ENCODE results near the gene MAD1L1.

MAD1L1 gene

DNA sequence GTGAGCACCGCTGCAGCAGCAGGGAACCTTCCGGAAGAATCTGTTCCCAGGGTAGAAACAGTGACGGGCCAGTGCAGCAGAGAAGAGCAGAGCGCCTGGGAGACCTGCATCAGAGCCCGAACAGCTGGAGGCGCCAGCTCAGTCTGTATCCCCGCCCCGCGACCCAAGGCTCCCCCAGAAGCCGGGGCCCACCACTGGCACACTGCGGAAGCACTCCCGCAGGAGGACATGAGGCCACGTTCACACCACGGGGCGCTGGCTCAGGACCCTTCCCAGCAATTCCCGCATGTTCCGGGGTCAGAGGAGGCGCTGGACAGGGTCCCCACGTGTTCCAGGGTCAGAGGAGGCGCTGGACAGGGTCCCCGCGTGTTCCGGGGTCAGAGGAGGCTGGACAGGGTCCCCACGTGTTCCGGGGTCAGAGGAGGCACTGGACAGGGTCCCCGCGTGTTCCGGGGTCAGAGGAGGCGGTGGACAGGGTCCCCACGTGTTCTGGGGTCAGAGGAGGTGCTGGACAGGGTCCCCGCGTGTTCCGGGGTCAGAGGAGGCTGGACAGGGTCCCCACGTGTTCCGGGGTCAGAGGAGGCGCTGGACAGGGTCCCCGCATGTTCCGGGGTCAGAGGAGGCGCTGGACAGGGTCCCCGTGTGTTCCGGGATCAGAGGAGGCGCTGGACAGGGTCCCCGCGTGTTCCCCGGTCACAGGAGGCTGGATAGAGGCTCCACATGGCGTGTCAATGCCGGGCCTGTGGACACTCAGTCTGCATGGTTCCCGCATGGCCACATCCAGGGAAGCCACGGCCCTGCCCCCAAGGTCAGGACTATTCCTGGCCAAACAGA lies 117.6 kb downstream of the MAD1L1 start:
- no peak for DNase-seq (ENCODE audit: low spot score)
- peak overlapping the region; percentile 65 for H3K27ac ChIP-seq
- CTCF ChIA-PET: no interaction called here
- TF ChIP-seq, protein P1, sequence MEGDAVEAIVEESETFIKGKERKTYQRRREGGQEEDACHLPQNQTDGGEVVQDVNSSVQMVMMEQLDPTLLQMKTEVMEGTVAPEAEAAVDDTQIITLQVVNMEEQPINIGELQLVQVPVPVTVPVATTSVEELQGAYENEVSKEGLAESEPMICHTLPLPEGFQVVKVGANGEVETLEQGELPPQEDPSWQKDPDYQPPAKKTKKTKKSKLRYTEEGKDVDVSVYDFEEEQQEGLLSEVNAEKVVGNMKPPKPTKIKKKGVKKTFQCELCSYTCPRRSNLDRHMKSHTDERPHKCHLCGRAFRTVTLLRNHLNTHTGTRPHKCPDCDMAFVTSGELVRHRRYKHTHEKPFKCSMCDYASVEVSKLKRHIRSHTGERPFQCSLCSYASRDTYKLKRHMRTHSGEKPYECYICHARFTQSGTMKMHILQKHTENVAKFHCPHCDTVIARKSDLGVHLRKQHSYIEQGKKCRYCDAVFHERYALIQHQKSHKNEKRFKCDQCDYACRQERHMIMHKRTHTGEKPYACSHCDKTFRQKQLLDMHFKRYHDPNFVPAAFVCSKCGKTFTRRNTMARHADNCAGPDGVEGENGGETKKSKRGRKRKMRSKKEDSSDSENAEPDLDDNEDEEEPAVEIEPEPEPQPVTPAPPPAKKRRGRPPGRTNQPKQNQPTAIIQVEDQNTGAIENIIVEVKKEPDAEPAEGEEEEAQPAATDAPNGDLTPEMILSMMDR (conservative IDR thresholded peaks at IDR 0.05; ENCODE audit: low read depth): no peak
- POLR2A ChIA-PET (ENCODE audit: low non-redundant PET): no interaction called here

DNA sequence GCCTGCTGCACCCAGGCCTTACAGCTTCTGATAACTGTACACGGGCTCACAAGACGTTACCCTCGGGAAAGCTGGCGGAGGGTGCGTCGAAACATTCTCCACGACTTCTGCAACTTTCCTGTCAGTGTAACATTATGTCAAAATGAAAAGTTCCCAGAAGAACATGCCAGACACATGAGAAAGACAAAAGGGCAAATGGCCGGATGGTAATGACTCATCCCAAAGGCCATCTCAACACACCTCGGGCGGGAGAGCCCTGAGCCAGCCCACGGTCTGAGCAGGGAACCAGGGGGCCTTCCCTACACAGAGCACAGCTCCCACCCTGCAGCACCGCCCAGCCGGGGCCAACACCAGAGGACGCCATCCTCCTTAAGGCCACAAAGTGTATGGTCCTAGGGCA lies 118.7 kb downstream of the MAD1L1 start:
- POLR2A ChIA-PET (ENCODE audit: low non-redundant PET): no interaction called here
- CTCF ChIA-PET: no interaction called here
- peak; percentile 74 for DNase-seq (ENCODE audit: low spot score)
- H3K27ac ChIP-seq: peak overlapping the region; percentile 41
- TF ChIP-seq, protein P1 (conservative IDR thresholded peaks at IDR 0.05; ENCODE audit: low read depth): no peak

DNA sequence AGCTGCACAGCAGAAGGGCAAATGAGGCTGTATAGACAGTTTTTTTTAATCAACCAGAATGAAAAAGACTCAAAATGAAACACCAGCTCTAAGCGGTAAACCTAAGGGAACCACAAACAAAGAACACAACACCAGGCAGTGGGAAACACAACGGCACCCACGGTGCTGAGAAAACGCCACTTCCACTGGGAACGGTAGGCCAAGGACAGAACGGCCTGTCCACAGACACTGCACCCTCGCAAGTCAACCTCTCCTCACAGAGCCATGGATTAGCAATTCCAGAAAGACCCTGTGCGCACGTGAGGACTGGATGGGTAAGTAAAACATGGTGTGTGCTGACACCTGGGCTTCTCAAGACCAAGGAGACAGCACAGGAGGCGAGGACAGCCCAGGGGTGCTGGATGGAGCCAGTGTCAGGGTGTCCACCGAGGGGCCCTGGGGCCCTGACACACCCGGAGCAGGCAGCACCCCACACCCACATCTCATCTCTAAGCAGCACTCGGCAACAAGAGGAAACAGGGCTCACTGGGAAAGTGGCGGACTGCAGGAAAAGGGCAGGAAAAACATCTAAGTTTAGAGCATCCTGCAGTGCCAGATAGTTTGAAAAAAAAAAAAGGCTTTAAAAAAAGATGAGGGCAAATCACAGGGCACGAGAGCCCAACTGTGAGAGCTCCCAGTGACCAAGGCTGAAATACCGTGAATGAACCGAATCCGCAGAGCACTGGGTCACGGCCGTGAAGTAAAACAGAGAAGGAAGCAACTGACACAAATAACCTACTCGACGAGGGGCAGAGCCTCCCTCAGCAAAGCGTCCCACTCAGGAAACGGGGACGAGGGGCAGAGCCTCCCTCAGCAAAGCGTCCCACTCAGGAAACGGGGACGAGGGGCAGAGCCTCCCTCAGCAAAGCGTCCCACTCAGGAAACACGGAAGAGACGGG lies 120.2 kb downstream of the MAD1L1 start:
- no peak overlapping the region for H3K27ac ChIP-seq
- no peak for DNase-seq (ENCODE audit: low spot score)
- ChIA-PET POLR2A (ENCODE audit: low non-redundant PET) (no interaction called here), CTCF (no interaction called here)
- TF ChIP-seq, protein P1 (conservative IDR thresholded peaks at IDR 0.05; ENCODE audit: low read depth): no peak

DNA sequence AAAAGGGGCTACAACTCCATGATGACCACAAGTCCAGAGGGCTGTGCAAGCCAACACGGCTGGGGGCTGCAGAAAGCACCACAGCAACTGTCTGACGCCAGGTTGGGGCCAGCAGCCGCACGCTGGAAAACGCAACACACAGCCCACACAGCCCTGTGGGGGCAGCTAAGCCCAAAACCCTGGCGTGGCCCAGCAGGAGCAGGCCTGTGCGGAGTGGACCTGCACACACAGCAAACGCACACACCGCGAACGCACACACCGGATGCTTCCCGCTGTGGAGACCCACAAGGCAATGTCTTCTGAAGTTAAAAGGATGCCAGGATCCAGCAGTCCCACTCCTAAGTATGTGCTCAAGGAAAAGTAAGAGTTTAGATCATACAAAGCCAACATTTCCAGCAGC lies 121.2 kb downstream of the MAD1L1 start:
- ChIA-PET POLR2A (ENCODE audit: low non-redundant PET) (no interaction called here), CTCF (no interaction called here)
- no peak for DNase-seq (ENCODE audit: low spot score)
- H3K27ac ChIP-seq: no peak overlapping the region
- TF ChIP-seq, protein P1 (conservative IDR thresholded peaks at IDR 0.05; ENCODE audit: low read depth): no peak

DNA sequence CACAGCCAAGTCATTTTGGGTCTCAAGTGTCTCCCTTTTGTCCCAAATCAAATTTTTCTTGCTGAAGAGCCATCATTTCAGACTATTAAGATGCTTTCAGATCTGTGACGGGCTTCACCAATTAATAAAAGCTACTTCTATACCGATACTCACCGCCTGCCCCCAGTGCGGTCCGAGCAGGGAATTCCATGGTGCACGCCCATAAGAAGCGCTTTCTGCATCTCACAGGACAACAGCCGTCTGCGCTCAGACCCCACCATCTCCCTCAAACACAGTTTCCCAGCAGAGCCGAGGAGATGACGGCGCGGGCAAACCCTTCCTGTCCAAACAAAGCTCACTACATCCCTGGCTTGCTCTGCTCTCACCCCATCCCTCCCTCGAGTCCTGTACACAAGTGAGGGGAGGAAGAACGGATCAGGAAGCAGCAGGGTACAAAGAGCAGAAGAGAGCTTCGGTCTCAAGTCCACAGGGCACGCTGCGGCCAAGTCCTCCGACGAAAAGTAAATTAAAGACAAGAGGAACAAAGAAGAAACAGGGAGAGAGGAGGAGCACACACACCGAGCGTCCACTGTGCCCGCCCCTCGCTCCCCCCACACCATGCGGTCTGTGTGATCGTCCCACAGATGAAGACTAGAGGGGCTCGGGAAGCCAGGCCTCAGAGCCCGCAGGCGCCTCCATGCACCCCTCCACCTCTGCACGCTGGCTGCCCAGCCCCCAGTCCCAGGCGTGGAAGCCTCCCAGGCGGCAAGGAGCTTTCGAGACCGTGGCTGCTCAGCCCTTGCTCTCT lies 121.9 kb downstream of the MAD1L1 start:
- CTCF ChIA-PET: no interaction called here
- POLR2A ChIA-PET (ENCODE audit: low non-redundant PET): no interaction called here
- TF ChIP-seq, protein P1 (conservative IDR thresholded peaks at IDR 0.05; ENCODE audit: low read depth): no peak
- DNase-seq (ENCODE audit: low spot score): no peak
- H3K27ac ChIP-seq: peak overlapping the region; percentile 64

Data from RWPE1 (cell line).